ENCODE measurements around the gene ADGRV1. TPM values are rescaled to one million over a fixed set of nuclear protein-coding genes. Genes with fewer than 3 reads are reported as not detected.

ADGRV1 gene
- total and polyA plus RNA-seq, 9 of the 15 experiments (the other 6 are each of a cell fraction or from before 2014, with no cell fraction given), result 21.7 to 156 (median 58.2) TPM

- 0 out of 4 replicates have a peak, but pooled peaks of 1 of the 2 experiments have one; percentile 21 for TF ChIP-seq FOXA3 (CRISPR knock-in tag; conservative IDR thresholded peaks at IDR 0.05 in 1 of 2, IDR thresholded peaks at IDR 0.05 in 1 of 2)
- no peak for TF ChIP-seq PBX2 (CRISPR knock-in tag; IDR thresholded peaks at IDR 0.05; ENCODE audit: low read depth)
- TF ChIP-seq PBX2 (tag; conservative IDR thresholded peaks at IDR 0.05; ENCODE audit: low read depth), result peak; percentile 58
- peak; percentile 31; the same call in 1 of the 2 replicates for TF ChIP-seq GATA2 (CRISPR knock-in tag; IDR thresholded peaks at IDR 0.05)
- peak; percentile 76; the same call in 1 of the 2 replicates for TF ChIP-seq NBN (IDR thresholded peaks at IDR 0.05; ENCODE audit: low read depth)
- no peak for TF ChIP-seq NR2C1 (IDR thresholded peaks at IDR 0.05)
- TF ChIP-seq NR2C1 (tag; IDR thresholded peaks at IDR 0.05), result peak; percentile 46; the same call in 1 of the 2 replicates
- TF ChIP-seq ZNF318 (IDR thresholded peaks at IDR 0.05; ENCODE audit: borderline replicate concordance in 1 of 2, low read depth in 1 of 2), result peak in 1 of 2 experiments; percentile 35; a peak in 1 of 4 replicates
- TF ChIP-seq MCM2 (IDR thresholded peaks at IDR 0.05; ENCODE audit: low read depth), result no peak
- TF ChIP-seq ZNF766 (CRISPR knock-in tag; conservative IDR thresholded peaks at IDR 0.05), result 0 out of 2 replicates have a peak, but pooled peaks have one; percentile 54
- no peak for TF ChIP-seq PHB2 (IDR thresholded peaks at IDR 0.05; ENCODE audit: low read depth)
- no peak for TF ChIP-seq NR4A1 (CRISPR knock-in tag; IDR thresholded peaks at IDR 0.05)
- no peak for TF ChIP-seq NR4A1 (tag; IDR thresholded peaks at IDR 0.05)
- peak; percentile 67 to 74 for TF ChIP-seq KDM1A (IDR thresholded peaks at IDR 0.05)
- TF ChIP-seq TAL1 (IDR thresholded peaks at IDR 0.05), result peak; percentile 86
- TF ChIP-seq CBFA2T2 (conservative IDR thresholded peaks at IDR 0.05), result peak; percentile 76
- no peak for TF ChIP-seq ZNF785 (CRISPR knock-in tag; IDR thresholded peaks at IDR 0.05)
- TF ChIP-seq SMARCA4 (IDR thresholded peaks at IDR 0.05), result peak; percentile 66; the same call in 1 of the 2 replicates
- peak; percentile 36; the same call in 1 of the 2 replicates for TF ChIP-seq CREM (IDR thresholded peaks at IDR 0.05; ENCODE audit: low read depth)
- no peak for TF ChIP-seq POLR3A (IDR thresholded peaks at IDR 0.05; ENCODE audit: borderline replicate concordance, extremely low read depth, insufficient read depth, insufficient read length)
Observed at GRCh38 chr5:91028499-91028956, 469.9 kb downstream of the ADGRV1 start (continued).

Data from K562 (cell line).